ENCODE measurements around the gene SLC9A3.

The SLC9A3 gene

DNA sequence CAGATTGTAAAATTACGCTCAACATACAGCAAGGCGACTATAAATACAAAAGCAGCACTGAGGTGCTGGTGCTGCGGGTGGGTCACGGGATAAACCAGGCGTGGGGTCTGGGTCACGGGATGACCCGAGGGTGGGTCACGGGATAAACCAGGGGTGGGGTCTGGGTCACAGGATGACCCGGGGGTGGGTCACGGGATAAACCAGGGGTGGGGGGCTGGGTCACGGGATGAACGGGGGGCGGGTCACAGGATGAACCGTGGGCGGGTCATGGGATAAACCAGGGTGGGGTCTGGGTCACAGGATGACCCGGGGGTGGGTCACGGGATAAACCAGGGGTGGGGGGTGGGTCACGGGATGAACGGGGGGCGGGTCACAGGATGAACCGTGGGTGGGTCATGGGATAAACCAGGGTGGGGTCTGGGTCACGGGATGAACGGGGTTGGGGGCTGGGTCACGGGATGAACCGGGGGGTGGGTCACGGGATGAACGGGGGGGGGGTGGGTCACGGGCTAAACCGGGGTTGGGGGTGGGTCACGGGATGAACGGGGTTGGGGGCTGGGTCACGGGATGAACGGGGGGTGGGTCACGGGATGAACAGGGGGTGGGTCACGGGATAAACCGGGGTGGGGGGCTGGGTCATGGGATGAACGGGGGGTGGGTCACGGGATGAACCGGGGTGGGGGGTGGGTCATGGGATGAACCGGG lies 30.2 kb upstream of the SLC9A3 start:
- no peak for DNase-seq

DNA sequence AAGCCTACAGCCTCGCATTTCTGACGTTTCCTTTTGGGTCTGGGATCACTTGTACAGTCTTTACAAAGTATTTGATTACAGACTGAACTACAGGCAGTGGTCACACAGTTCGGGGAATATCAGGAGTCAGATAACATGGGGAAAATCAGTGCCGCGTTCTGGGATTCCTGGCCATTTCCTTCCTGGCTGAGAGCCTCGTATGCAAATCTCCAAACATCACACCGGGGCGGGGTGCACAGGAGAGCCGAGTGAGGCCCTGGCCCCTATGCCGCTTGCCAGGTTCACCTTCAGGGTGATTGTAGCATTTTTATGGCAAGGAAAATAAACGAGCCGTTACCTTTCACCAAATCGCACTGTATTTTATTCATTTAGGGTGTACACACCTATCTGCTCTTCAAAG lies 29.6 kb upstream of the SLC9A3 start:
- DNase-seq = no peak

- no peak for DNase-seq
These were observed 27.2 kb upstream of the SLC9A3 start for GRCh38 chr5:551406-551805.

DNA sequence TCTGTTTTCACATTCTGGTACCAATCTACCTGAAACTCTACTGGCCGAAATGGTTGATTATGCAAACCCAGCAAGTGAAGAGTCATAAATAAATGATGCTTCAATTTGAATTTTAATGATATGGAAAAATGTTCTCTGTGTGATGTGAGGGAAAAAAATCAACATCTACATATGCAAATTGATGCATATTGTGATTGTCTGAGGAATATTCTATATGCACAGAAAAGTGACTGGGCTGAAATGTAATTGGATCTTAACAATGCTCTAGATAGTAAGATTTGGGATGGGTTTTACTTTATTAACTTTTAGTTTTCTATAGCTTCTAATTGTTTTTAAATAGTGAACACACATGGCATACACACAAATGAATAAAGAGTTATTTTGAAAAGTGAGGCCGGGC lies 25.0 kb upstream of the SLC9A3 start:
- no peak for DNase-seq

- DNase-seq = no peak
These were observed 24.0 kb upstream of the SLC9A3 start for GRCh38 chr5:548256-548655.

DNA sequence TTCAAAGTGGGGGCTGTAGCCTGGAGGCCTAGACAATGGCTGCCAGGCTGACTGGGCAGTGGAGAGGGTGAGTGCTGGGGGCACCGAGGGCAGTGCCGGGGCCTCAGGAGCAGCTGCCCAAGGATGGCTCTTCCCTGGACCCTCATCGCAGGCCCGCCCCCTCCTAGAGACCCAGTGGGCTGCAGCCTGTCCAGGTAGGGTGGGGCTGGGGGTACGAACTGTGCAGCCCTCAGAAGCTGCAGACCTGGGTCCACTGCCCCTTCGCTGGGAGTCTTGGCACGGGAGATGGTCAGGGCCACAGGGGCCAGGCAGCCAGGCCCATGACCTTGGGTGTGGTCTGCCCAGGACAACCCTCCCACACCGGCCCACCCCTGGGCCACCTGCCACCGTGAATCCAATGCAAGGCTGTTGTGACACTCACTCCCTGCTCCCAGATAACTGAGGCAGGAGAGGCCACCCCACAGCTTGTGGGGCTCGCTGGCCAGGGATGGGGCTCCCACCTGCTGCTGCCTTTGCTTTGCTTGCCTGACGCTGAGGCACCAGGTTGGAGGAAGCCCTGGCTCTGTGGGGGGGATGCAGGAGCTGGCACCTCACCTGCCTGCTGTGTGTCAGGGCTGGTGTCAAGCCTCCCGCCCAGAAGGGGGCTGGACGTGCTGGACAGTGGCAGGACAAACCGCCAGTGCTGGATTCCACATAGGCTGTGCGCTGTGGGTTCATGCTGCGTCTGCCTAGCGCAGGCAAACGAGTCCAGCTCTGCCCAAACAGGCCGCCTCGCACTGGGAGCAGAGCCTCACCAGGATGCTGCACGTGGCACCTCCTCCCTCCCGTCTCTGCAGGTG lies 23.1 kb upstream of the SLC9A3 start:
- DNase-seq = no peak

DNA sequence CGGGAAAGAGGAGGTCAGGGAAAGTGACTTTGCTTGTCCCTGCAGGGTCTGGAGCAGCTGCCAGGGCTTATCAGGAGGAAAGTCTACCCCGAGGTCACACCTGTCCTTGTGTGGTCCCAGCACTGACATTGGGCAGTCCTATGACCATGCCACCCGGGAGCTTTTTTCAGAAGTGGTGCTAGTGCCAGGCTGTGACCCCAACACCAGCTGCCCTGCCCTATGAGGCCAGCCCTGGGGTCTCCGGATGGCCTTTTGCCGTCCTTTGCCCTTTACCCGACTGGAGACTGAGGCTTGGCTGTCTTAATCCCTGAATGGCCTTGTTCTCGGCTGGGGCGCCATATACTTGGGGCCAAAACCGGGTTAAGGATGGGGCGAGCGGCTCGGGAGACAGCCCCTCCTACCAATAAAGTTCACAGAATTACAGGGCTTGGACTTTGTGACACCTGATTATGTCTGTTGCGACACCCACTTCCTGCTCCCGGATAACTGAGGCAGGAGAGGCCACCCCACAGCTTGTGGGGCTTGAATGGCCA lies 22.2 kb upstream of the SLC9A3 start:
- DNase-seq = no peak

DNA sequence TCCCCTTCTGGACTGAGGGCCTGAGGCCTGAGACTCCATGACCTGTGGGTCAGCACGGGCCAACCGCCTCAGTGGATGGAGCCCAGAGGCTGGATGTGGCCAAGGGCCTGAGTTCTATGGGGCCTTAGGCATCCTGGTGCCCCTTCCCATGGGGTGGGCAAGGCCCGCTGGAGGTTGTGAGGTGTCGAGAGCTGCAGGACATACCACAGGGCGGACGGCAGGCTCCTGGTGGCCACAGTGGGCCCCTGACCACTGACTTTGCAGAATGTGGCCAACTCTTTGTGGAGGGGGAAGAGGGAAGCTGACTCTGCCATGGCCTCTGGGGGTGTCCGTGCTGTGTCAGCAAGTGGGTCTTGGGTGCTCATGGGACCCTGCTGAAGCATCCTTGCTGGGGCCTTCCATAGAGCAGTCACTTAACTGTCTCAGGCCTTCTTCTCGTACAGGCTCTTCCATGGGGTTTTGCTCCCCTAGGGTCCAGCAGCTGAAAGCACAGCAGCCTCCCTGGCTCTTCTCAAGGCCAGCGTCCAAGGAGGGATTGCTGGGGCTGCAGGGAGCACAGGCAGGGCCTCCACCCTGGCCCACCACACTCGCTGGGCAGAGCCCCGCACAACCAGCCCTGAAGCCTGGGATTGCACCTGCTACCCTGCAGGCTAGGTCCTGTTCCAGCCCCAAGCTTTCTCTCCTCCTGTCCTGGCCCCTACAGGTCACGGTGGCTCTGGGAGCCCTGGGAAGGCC lies 21.6 kb upstream of the SLC9A3 start:
- DNase-seq = no peak

GRCh38 chr5:544675-545355 lies 20.6 kb upstream of the SLC9A3 start:
- DNase-seq = no peak

GRCh38 chr5:543755-544674 lies 19.8 kb upstream of the SLC9A3 start:
- DNase-seq = peak; percentile 62

DNA sequence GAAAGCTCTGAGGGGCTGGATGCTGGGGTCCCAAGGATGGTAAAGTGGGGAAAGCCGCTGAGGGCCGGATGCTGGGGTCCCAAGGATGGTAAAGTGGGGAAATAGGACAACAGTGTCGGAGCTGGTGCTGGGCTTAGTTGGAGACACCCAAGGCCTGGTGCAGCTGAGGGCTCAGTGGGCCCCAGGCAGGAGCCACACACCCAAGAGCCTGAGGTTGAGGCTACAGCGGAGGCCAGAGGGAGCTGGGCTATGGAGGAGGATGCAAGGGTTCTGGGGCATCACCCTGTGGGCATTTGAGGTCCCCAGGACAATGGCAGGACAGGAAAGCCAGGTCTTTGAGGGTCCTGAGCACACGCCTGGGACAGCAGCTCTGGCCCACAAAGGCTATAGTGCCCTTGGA lies 19.1 kb upstream of the SLC9A3 start:
- DNase-seq = no peak

DNA sequence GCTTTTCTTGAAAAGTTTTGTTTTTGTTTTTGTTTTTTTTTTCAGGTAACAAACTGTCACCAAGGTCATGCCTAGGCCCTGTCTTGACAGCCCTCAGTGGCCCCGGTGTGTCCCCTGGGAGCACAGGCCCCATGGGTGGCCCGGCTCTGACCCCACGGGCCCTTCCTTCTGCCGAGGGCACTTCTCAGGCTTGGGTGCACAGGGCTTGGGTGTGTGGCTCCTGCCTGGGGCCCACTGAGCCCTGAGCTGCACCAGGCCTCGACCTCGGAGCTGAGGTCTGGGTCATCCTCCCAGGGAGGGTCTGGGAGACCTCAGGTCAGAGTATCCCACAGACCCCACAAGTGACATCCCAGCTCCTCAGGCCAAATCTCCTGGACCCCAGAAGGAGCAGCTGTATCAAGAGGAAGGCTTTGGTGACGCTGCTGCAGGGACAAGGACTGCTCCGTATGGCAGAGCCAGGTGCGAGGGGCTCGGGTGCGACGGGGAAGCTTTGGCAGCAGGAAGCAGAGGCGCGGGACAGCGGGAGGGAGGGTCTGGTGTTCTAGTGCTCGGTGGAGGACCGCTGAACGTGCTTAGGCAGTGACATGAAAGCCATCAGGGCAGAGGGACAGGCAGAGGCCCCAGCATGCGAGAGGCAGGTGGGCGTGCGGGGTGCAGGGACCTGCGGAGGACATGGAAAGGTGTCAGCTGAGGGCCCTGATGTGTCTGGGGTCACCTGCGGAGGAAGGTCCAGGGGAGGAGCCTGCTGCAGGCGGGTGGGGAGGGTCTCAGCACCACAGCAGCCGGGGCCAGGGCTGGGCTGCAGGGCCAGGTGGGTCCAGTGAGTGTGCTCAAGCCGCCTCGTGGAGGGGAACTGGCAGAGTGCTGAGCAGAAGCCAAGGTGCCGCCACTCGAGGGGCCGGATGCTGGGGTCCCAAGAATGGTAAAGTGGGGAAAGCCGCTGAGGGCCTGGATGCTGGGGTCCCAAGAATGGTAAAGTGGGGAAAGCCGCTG lies 18.4 kb upstream of the SLC9A3 start:
- DNase-seq = no peak

GRCh38 chr5:541539-542318 lies 17.5 kb upstream of the SLC9A3 start:
- DNase-seq = no peak

DNA sequence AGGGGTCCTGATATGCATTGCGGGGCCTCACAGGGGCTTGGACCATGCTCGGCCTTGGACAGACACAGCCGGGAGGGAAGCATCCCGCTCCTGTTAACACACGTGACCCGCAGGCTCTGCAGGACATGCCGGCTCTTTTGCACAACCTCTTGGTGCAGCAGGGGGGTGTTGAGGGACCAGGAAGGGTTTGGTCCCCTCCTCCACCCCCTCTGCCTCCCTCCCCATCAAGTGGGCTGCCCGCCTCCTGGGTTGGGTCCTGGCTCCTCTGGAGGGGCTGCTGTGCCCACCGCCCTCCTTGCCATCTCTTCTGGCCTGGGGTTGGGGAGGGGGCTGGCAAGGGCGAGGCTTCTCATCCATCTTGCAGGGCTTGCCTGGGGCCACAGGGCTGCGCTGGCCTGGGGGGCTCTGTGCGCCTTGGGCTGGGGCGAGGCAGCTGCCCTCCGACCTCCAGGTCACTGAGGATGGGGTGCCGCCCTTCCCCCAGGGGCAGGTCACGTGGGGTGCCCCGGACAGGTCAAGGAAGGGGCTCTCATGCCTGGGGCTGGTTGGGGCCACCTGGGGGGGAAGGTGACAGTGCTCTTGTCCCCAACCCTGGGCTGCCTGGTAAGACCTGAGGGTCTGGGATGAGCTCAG lies 16.8 kb upstream of the SLC9A3 start:
- no peak for DNase-seq

DNA sequence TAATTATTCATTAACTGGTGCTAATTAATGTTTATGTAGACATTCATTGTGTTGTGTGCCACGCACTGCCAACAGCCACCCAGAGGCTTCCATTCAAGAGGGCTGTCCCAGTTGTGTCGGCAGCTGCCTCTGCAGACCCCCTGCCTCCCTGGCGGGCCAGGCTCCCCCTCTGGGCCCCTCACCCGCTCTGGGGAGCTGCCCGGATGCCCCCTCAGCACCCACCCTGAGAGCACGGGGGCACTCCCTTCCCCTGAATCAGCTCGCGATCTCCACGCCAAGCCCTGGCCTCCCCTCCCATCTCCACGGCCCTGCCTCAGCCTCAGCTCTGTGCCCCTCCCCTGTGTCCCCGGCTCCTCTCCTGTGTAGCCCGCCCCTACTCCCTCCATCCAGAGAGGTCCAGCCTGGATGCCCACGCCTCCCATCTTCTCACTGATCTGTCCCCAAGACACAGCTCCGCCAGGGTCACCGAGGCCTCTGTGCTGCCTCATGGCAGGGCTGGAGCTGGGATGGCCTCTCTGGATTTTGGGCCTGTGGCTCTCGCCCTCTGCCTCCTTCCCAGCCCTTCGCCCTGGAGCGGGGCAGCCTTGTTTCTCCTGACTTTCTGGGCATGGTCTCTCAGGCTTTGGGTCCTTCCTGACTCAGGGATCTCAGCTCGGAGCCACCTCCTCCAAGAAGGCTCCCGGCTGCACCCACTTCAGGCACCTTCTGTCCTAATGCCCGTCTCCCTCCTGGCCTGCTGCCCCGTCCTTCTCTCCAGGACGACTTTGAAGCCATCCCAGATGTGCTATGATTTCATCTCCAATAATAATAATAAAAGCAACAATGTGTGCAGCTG lies 16.0 kb upstream of the SLC9A3 start:
- no peak for DNase-seq

DNA sequence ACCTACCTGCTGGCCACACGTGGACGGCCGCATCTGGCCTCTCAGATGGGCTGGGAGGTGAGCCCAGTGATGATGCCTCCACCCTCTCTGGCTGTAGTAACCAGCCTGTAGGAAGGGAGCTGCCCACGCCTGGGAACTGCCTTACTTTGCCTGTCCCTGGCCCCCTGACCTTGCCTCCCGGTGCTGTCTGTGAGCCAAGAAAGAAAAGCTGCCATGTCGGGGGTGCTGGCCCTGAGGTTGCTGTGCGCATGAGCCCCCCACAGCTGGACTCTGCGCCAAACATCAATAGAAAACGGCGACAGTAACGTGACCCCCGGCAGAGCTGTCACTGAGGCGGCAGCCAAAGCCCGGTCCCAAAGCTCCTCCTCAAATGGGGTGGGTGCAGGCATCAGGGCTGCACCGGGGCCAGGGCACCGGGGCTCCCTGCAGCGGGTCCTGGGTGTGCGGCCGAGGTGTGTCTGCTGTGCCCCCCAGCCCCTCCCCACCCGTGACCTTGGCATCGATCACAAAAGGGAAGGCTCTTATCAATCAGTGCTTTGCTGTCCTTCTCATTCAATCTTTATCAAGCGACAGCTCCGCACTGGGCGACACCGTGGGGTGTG lies 15.3 kb upstream of the SLC9A3 start:
- no peak for DNase-seq

GRCh38 chr5:538801-539468 lies 14.7 kb upstream of the SLC9A3 start:
- no peak for DNase-seq

All from stimulated activated CD8-positive, alpha-beta memory T cell treated with anti-CD3 and anti-CD28 coated beads, Interleukin-4, amount 100 ng/mL, for 48 hours (primary cell).